CD1c-positive myeloid dendritic cell (primary cell): Measurements from ENCODE around the gene FAM174C.

Source experiments
- DNase-seq: peaks from one replicate; pipeline ENCODE4 v3.0.0-alpha.2; 2016; ENCODE audit errors: extremely low spot score

Gene FAM174C

DNA sequence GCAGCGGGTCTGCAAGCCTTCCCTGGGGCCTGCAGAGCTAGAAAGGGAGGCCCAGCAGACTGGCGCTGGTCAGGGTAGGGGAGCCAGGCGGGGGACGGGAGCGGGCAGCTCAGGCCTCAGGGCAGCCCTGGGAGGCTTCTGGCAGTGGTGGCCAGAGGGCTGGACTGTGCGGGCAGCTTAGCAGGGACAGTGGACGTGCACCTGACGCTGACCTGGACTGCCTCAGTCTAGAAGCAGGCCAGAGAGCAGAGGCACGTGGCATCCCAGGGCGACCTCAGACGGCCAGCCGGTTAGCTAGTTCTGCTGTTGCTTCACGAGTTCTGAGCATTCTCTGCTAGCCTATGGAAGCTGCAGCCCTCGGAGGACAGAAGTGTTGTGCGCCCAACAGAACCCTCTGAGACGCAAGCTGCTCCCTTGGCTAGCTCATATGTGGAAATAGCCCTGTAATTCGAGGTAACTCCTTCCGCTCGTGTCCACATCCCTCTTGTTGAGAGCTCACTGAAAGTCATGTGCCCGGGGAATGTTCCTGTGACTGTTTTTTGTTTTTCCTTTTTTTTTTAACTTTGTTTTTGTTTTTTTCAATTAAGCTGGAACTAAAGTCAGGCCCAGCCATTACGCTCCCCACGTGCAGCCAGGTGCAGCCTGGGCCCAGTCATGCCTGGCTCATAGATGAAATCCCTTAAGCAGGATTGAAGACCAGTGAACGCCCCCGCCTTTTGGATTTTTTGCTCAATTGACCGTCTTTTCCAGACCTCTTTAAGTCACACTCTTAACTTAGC is 1.9 kb upstream of the FAM174C start:
- DNase-seq: peak; percentile 46

- DNase-seq: no peak
These were observed 1.1 kb upstream of the FAM174C start for GRCh38 chr19:1274081-1274851.

DNA sequence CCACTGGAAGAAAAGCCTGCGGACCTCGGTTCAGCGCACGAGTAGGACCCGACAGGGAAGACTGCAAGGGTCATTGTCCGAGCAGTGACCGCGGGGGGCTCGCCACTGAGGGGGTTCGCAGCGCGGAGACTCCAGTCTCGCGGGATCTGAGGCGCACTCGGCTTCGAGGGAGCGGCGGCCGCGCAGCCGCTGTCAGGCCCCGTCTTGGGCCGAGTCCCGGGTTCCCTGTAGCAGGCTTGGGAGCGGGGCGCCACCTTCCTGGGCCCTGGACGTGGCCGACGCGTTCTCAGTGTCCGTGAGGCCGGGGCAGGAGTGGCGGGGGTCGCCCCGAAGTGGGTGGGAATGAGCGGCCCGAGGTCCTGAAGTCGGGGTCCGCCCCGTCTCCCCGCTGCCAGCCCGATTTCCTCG is 474 bp upstream of the FAM174C start:
- no peak for DNase-seq

- DNase-seq: no peak
These were observed 772 bp downstream of the FAM174C start for GRCh38 chr19:1275976-1276627.

DNA sequence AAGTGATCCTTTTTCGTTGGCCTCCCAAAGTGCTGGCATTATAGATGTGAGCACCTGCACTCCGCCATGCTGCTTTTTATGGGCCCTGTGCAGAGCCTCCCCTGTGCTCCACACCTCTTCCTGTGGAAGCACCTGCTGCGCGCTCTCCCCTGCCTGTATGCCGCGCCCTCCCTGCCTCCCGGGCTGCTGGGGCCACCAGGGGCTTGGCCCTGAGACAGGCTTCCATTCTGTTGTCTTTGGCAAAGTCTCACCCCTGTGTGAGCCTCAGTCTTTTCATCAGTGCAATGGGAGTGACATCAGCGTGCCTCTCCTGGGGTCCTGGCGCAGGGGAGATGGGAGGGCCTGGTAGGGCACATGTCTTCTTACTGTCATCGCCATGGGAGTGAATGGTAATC is 1.3 kb downstream of the FAM174C start:
- DNase-seq: no peak

GRCh38 chr19:1277061-1277460 is 1.7 kb downstream of the FAM174C start:
- DNase-seq: no peak

DNA sequence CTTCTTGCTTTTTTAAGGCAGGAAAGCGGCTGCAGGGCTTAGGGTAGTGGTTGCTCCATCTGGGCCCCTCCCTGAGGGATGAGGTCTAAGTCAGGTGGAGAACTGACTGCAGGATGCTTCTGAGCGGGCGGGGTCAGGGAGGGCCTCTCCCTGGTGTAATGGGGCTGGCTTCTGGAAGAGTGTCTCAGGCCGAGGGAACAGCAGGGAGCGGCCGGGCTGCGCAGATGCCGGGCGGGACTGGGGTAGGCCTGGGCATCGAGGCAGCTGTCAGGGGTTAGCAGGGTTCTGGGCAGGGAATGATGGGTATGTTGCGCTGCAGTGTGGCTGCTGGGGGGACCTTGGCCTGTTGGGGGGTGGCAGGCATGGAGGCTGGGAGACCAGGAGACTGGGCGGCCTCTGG is 2.7 kb downstream of the FAM174C start:
- no peak for DNase-seq

- no peak for DNase-seq
These were observed 3.7 kb downstream of the FAM174C start for GRCh38 chr19:1278713-1279660.

GRCh38 chr19:1279782-1280341 is 4.5 kb downstream of the FAM174C start:
- peak; percentile 87 for DNase-seq

DNA sequence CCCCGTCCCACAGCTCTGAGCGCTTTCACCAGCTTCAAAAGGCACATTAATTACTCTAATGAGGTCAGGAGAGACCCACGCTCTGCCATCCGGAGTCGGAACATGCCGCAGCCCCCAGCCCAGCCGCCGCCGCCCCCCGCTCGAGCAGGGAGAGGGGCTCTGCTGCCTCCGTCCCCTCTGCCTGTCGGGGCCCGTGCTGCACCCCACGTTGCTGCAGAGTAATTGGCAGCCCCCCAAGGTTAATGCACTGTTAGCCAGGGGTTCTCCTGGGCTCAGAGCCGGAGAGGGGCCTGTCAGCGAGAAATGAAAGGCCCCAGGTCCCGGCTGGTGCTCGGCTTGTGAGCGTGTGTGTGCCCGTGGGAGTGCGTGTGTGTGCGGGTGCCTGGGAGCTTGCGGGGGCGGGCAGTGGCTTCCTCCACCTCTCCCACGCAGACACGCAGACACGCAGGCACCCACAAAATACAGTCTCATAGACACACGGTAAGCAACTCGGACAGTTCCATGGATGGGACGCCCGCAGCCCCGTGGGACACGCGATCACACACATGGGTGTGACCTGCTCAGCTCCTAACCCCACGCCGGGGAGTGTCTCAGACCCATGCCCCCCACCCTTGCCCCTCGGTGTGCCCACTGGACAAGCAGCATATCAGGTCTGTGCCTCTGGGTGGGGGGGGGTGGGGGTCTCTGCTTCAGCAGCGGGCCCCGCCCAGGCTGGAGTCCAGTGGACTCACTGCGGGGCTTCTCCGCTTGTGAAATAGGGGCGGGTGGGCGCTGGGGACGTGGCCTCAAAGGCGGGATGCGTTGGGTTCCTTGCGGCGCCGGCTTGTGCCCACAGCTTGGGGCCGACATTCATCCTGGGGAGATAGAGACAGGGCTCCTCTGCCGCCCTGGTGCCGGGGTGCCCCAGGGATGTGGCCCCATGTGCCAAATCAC is 5.6 kb downstream of the FAM174C start:
- DNase-seq: no peak

DNA sequence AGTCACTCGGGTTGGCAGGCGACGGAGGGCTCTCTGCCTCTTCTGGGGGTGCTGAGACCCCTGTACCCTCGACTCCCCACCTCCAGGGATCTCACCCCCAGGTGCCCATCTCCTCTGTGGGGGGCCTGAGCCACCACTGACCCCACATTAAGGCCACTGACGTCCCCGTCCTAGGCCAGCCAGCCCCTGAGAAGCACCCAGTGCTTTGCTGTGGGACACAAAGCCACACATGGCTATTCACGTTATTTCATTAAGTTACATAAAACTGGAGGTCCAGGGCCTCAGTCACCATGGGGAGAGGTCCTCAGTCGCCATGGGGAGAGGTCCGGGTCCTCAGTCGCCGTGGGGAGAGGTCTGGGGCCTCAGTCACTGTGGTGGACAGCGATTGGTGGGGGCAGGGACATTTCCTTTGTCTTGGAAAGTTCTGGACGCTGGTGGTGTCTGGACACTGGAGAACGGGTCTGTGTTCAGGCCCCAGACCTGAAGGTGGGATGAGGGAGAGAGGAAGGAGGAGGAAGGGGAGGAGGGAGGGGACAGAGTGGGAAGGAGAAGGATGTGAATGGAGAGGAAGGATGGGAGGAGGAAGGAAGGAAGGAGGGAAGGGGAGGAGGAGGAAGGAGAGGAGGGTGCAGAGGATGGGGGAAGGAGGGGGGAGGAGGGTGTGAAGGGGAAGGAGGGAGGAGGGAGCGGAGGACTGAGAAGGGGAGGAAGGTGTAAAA is 6.4 kb downstream of the FAM174C start:
- no peak for DNase-seq

GRCh38 chr19:1282588-1283206 is 7.4 kb downstream of the FAM174C start:
- DNase-seq: no peak

DNA sequence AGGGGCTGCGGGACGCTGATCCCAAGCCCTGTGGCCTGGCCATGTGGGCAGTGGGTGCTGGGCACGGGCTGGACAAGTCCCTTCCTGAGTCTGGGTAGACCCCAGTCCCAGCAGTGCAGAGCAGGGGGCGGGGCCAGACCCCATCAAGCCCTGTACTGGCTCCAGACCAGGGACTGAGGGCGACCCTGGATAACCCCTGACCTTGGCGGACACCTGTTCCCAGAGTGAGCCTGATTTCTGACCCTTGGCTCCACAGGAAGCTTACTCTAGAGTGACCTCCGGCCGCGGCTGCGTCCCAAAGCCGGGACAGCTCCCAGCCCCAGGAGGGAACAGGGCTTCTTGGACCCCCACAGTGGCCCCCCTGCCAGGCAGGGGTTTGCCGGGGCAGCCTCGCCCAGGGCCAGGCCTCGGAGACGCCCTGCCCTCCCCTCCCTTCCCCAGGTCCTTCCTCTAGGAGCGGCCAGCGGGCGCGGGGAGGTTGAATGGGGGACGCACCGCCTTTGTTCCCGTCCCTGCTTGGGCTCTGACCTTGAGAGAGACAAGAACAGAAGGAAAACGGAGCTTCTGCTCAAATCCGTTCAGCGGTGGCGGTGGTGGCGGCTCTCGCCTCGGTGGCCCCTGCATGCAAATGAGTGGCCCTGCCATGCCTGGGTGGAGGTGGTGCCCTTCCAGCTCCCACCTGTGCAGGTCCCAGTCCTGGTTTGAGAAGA is 8.0 kb downstream of the FAM174C start:
- DNase-seq: no peak

DNA sequence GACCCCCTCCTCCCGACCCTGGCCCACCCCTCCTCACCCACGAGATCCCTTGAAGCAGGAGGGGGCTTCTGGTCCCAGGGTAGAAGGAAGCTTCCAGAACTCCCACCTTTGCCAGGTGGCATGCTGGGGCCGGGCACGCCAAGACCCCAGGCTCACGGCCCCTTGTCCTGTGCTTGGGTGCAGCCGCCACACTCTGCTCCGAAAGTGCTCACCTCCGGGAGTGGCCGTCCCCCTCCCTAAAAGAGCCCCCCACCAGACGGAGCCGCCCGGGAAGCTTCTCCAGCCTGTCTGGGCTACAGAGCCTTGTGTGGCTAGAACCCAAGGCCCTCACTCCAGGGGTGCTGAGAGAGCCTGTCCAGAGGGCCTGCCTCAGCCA is 8.6 kb downstream of the FAM174C start:
- no peak for DNase-seq

DNA sequence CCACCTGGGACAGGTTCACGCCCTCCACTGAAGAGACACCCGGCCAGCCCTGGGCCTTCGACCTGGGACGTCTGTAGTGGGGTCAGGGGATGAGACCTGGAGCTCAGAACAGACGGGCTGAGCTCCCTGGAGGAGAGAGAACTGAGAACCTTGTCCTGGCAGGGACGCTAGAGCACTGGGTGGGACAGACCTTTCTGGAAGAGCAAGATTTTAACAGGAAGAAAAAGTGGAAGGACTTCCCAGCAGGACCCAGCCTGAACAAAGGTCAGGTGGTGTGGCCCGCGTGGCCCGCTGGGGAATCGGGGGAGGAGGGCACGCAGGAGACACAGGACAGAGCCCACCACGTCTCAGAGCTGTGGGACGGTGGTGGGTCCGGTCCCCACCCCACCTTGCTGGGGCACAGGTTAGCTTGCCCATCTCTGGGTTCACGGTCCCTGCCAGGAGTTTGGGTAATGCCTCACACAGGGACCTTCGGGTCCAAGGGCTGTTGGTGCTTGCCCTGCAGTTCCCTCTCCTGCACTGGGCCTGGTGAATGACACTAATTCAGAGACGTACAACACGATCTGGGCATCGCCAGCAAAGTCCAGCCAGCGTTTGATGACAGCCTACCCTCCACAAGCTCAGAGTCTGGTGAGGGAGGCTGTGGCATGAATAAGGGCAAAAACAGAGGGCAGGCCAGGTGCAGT is 9.1 kb downstream of the FAM174C start:
- DNase-seq: no peak

DNA sequence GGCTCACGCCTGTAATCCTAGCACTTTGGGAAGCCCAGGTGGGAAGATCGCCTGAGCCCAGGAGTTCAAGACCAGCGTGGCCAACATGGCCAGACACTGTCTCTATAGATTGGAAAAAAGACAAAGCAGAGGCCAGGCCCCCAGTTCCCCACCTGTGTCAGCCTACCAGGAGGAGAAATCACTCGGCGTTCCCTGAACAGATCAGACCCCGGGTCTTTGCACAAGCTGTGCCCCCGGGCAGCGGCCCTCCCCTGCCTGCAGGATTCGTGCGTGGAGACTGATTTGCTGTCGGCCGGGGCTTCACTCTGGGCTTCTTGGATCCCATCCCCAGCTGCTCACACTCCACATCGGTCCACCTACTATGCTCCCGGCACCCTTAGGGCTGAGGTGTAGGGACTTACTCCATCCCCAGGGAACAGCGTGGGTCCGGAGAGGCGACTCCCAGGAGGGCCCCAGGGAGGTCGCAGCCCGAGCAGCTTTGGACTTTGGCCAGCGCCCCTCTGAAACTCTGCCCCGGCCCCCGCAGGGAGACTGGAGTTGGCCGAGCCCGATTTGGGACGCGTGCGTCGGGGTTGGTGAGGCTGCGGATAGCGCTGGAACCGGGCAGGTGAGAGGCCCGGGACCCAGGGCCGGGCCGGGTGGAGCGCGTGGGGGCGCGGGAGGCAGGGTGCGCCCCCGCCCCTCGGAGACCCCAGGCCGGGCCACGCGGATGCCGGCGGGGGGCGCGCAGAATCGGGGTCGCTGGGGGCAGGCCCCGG is 9.8 kb downstream of the FAM174C start:
- no peak for DNase-seq

GRCh38 chr19:1285737-1286360 is 10.5 kb downstream of the FAM174C start, which contains the start of gene EFNA2:
TSS of gene EFNA2 (plus strand) at chr19:1285873. CDS start at chr19:1286169, 296 bp downstream.
- DNase-seq: no peak
